ENCODE data around the gene RAPGEF1.

RAPGEF1 gene

GRCh38 chr9:131676431-131676972 lies 63.4 kb downstream of the RAPGEF1 start:
- Histone ChIP-seq H3K36me3 (ENCODE audit: low read length) (no peaks in the 10 kb centered on the region), H3K27me3 (ENCODE audit: low read length) (no peaks in the 10 kb centered on the region), H3K4me3 (ENCODE audit: insufficient read depth, low read length, poor library complexity, severe bottlenecking) (peak overlapping the region; percentile 50)

GRCh38 chr9:131675437-131676022 lies 64.3 kb downstream of the RAPGEF1 start:
- Histone ChIP-seq H3K9me3 (ENCODE audit: insufficient read depth, low read length) (no peaks in the 10 kb centered on the region), H3K36me3 (ENCODE audit: low read length) (no peaks in the 10 kb centered on the region), H2AFZ (ENCODE audit: low read depth, low read length, severe bottlenecking) (no peak overlapping the region), H3F3A (ENCODE audit: insufficient read depth) (peaks cover 26% of the 10 kb centered on the region), H3K79me2 (ENCODE audit: insufficient read depth, low read length) (peaks cover 77% of the 10 kb centered on the region), H3K27ac (ENCODE audit: low read depth, low read length) (peak overlapping the region; percentile 94), H3K9ac (ENCODE audit: low read length) (peak overlapping the region; percentile 56), H4K20me1 (ENCODE audit: low read depth, low read length) (no peaks in the 10 kb centered on the region; the same call in 1 of the 2 replicates), H3K9me2 (replicated peaks; ENCODE audit: insufficient read depth, low read length) (no peaks in the 10 kb centered on the region), H3K4me2 (ENCODE audit: low read depth, low read length, poor library complexity, severe bottlenecking) (peak overlapping the region; percentile 86), H3K27me3 (ENCODE audit: low read length) (no peaks in the 10 kb centered on the region), H3K4me3 (ENCODE audit: insufficient read depth, low read length, poor library complexity, severe bottlenecking) (peak overlapping the region; percentile 50)
- TF ChIP-seq EZH2phosphoT487 (conservative IDR thresholded peaks at IDR 0.05; ENCODE audit: low read length), result no peak
- TF ChIP-seq CTCF (IDR thresholded peaks at IDR 0.05; ENCODE audit: insufficient read depth, low read length, poor library complexity, severe bottlenecking), result no peak

More at GRCh38 chr9:131676431-131676972, 63.4 kb downstream of the RAPGEF1 start:
- Histone ChIP-seq H3K79me2 (ENCODE audit: insufficient read depth, low read length) (peaks cover 68% of the 10 kb centered on the region), H2AFZ (ENCODE audit: low read depth, low read length, severe bottlenecking) (no peak overlapping the region), H3K4me2 (ENCODE audit: low read depth, low read length, poor library complexity, severe bottlenecking) (peak overlapping the region; percentile 86), H3K9me3 (ENCODE audit: insufficient read depth, low read length) (no peaks in the 10 kb centered on the region), H3F3A (ENCODE audit: insufficient read depth) (peaks cover 26% of the 10 kb centered on the region), H3K27ac (ENCODE audit: low read depth, low read length) (peak overlapping the region; percentile 94), H3K9me2 (replicated peaks; ENCODE audit: insufficient read depth, low read length) (no peaks in the 10 kb centered on the region), H3K9ac (ENCODE audit: low read length) (peak overlapping the region; percentile 56), H4K20me1 (ENCODE audit: low read depth, low read length) (no peaks in the 10 kb centered on the region; the same call in 1 of the 2 replicates)
- TF ChIP-seq CTCF (IDR thresholded peaks at IDR 0.05; ENCODE audit: insufficient read depth, low read length, poor library complexity, severe bottlenecking) (no peak), EZH2phosphoT487 (conservative IDR thresholded peaks at IDR 0.05; ENCODE audit: low read length) (no peak)

- H3K4me3 ChIP-seq (ENCODE audit: insufficient read depth, low read length, poor library complexity, severe bottlenecking), result peak overlapping the region; percentile 50
- H3K9ac ChIP-seq (ENCODE audit: low read length), result peak overlapping the region; percentile 56
- H3K79me2 ChIP-seq (ENCODE audit: insufficient read depth, low read length), result peaks cover 81% of the 10 kb centered on the region
These were observed 65.2 kb downstream of the RAPGEF1 start for GRCh38 chr9:131674425-131675421.

More at GRCh38 chr9:131674425-131675421, 65.2 kb downstream of the RAPGEF1 start:
- Histone ChIP-seq H3K9me2 (replicated peaks; ENCODE audit: insufficient read depth, low read length) (no peaks in the 10 kb centered on the region), H4K20me1 (ENCODE audit: low read depth, low read length) (no peaks in the 10 kb centered on the region; the same call in 1 of the 2 replicates), H3K4me2 (ENCODE audit: low read depth, low read length, poor library complexity, severe bottlenecking) (peak overlapping the region; percentile 86), H2AFZ (ENCODE audit: low read depth, low read length, severe bottlenecking) (no peak overlapping the region), H3K36me3 (ENCODE audit: low read length) (no peaks in the 10 kb centered on the region), H3K27me3 (ENCODE audit: low read length) (no peaks in the 10 kb centered on the region), H3K9me3 (ENCODE audit: insufficient read depth, low read length) (no peaks in the 10 kb centered on the region), H3K27ac (ENCODE audit: low read depth, low read length) (peak overlapping the region; percentile 94), H3F3A (ENCODE audit: insufficient read depth) (peaks cover 26% of the 10 kb centered on the region)
- no peak for TF ChIP-seq EZH2phosphoT487 (conservative IDR thresholded peaks at IDR 0.05; ENCODE audit: low read length)
- no peak for TF ChIP-seq CTCF (IDR thresholded peaks at IDR 0.05; ENCODE audit: insufficient read depth, low read length, poor library complexity, severe bottlenecking)

All from SU-DHL-6 (cell line).